HG02885 (cell line): ENCODE data around the gene NDUFS7.

ENCODE experiments used
- ATAC-seq: cut with Tn5 transposase; IDR thresholded peaks from one replicate; pipeline ENCODE4 v1.9.1; 2021; ENCODE audit warnings: mild to moderate bottlenecking; ENCODE audit not compliant: unreplicated experiment, poor library complexity

NDUFS7 gene

DNA sequence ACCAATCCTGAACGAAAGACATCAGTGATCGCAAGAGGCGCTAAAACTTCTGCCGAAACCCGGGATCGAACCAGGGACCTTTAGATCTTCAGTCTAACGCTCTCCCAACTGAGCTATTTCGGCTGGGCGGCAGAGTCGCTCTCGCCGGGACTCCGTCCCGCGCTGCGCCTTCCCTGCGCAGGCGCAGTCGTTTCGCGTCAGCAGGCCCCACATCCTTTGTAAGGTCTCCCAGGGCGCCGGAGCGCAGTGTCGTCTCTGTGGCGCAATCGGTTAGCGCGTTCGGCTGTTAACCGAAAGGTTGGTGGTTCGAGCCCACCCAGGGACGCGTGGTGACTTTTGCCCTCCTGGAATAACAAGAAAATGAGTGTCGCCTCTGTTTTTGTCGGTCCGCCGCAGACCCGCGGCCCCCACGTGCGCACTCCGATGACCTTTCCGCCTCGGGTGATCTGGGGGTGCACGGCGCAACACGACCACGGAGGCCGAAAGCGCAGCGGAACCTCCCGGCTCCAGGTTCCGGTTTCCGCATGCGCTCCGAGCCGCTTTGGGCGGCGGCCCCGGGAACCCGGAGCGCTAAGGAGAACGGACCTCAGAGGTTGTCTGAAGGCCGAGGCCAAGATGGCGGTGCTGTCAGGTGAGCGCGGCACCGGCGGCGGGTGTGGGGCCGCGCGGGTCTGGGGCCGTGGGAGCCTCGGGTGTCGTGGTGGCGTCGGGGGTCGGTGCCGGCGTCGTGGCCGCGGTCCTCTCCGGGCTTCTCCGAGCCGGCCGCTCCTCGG lies at the start of gene NDUFS7:
Gene NDUFS7 (plus strand): TSS at position 596 of the 773 bp plus-strand sequence. CDS start 20 bp downstream, at position 616.
- ATAC-seq: peak; percentile 81

DNA sequence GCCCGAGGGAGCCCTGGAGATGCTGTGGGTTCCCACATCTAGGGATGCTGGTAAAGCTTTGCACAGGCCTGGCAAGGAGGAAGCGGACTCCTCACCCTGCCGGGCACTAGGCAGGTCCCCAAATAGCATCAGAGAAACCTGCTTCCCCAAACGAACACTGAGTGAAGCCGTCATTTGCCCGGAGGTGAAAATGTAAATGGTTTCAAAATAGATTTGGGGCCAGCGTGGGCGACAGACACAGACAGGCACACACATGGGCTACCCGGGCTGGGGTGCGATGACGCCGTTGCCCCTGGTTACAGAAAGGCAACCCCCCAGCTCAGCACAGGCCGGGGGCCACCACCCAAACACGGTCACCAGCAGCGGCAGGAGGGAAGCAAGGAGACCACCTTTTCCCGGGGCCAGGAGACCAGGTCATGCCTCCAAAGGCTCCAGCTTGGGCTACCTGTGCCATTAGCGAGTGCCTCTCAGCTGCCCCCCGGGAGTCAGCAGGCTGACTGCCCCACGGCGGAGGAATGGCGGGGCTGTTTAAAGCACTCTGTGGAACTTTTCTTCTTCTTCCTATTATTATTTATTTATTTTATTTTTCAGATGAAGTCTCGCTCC lies 47.5 kb upstream of the NDUFS7 start:
- no peak for ATAC-seq

DNA sequence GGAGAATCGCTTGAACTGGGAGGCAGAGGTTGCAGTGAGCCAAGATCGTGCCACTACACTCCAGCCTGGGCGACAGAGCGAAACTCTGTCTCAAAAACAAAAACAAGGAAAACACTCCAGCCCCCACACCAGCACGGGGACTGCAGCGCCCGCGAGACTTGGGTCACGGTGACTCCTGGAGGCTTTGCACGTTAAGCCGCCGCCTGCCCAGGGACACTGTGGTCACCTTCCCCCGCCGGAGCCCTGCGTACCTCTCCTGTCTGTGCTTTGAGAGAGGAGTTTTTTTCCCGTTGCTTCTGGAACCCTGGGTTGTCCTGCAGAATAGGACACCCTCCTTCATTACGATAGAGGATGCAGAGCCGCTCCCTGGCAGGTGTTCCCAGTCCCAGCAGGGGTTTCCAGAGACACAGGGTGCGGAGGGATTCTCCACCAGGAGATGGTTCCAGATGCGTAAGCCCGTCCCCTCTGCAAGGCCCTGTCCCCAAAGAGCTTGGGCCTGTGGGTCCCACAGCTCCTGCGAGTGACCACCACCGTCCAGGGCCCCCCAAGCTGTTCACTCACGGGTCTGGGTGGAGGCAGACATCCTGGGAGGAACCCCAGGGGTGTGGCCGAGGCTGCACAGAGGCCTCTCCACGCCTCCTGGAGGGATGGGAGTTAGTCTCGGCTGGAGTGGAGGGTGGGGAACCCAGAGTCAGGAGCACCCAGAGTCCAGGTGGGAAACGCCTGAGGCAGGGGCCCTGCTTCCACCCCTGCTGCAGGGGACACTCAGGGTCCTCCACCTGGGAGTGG lies 42.8 kb upstream of the NDUFS7 start:
- no peak for ATAC-seq

DNA sequence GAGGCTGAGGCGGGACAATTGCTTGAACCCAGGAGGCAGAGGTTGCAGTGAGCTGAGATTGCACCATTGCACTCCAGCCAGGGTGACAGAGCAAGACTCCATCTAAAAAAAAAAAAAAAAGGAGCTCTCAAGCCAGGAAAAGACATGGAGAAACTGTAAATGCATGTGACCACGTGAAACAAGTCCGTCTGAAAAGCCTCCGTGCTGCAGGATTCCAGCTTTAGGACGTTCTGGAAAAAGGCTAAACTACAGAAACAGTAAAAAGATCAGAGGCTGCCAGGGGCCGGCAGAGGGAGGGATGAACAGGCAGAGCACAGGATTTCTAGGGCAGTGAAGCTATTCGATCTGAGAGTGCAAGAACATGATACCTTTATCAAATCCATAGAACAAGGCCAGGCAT lies 40.7 kb upstream of the NDUFS7 start:
- no peak for ATAC-seq

DNA sequence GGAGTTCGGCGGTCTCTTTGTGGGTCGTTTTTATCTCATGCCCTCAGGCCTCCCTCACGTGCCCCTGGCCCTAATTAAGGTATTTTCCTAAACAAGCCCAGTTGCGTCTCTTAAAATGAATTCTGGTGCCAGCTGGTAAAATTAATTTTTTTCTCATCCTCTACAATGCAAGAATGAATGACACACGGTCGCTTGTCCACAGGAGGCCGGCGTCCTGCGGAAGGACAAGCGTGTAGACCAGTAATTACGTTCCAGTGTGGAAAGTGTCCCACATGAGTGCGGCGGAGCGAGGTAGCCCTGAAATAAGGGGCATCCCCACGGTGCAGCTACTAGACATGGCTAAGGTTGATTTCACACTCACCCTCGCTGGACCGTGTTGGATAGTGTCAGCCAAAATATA lies 34.5 kb upstream of the NDUFS7 start:
- ATAC-seq: no peak

DNA sequence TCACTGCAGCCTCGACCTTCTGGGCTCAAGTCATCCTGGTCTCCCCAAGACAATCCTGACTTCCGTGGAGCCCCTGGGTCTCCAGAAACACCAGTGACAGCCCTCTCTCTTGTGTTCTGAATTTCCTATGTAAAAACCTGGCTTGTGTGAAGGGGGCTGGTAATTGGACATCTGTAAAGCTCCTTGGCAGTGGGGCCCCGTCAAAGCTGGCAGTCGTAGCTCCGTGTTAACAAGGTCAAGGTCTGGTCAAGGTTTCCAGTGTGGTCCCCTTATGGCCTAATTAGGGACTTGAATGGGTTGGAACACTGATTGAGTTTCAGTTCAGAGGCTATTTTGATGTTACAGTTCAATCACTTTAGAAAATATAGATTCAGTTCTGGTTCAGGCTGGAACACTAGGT lies 32.8 kb upstream of the NDUFS7 start:
- no peak for ATAC-seq

DNA sequence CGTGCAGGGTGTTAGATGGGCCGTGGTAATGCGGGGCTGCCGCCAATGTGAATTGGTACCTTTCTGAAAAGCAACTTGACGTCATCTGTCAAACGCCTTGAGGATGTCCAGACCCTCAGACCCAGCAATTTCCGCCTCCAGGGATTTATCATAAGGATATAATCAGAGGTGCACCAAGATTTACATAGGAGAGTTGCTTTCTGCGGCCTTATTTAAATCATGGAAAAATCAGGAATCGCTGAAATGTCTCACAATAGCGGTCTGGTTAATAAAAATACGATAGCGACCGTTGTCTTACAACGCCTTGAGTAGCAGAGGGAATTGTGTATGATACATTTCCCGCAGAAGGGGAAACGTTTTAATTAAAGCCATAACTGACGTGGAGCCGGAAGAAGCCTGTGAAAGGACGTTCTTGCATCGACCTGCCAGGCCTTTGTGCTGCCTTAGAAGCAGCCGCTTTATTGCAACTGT lies 32.3 kb upstream of the NDUFS7 start:
- no peak for ATAC-seq

DNA sequence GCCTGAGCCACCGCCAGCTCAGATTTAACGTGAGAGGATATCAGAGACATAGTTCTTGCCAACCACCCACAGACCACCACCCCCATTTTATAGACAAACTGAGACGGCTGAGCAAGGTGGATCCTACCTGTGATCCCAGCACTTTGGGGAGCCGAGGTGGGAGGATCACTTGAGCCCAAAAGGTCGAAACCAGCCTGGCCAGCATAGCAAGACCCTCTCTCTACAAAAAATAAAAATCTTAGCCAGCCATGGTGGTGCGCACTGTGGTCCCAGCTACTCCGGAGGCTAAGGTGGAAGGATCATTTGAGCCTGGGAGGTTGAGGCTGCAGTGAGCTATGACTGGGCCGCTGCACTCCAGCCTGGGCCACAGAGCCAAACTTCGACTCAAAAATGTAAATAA lies 30.6 kb upstream of the NDUFS7 start:
- no peak for ATAC-seq

DNA sequence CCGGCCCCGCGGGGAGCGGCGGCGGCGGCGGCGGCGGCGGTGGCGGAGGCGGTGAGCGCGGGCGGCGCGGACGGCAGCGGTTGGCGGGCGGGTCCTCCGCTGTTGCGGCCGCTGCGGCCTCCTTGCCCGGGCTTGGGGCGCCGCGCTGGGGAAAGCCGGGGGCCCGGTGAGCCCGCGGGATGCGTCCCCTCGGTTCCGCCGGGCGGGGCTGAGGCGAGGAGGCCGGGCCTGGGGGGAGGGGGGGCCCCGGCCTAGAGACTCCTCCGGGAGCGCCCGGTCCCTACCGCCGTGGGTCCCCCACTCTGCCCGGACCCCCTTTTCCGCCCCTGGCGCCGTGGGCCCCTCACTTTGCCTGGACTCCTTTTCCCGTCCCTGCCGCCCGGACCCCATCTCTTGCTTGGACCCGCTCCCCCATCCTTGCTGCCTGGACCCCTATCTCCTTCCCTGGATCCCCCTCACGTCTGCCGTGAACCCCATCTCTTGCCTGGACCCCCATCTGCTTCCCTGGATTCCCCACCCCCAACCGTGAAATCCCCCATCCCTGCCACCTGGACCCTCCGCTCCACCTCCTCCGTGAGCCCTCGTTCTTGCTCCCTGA lies 28.6 kb upstream of the NDUFS7 start:
- no peak for ATAC-seq

DNA sequence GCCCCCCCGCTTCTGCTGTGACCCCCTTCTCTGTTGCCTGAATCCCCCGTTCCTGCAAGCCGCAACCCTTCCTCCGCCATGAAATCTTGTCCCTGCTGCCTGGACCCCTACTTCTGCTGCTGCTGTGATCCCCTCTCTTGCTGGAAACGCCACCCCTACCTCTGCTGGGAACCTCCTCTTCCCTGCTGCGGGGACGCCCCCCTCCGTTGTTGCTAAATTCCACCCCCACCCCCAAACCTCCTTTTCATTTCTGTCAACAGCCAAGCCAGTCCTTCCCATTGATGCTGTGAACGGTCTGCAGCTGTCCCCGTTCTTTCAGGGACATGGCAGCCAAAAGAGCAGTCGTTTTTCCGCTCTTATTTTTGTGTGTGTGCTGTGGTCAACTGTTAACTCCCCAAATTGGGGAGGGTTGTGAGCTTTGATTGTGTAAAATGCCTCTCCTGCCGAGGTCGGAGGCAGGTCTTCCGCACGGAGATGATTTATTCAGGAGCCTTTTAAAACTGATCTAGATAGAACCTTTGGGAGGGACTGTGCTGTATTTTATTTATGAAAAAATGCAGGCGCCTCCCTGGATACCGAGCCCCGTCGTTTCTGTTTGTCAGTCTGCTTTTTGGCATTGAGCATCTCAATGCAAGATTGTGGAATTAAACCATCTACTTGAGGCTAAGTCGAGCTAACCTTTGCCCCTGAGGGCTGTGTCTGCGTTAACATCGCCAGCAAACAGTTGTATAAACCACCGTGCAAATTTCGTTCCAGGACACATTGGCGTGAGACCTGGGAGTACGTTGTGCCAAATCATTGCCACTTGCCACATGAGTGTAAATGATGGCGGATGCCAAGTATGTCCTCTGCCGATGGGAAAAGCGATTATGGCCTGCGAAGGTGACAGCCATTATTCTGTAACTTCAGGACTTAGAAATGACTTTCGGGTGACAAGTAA lies 27.9 kb upstream of the NDUFS7 start:
- ATAC-seq: no peak

DNA sequence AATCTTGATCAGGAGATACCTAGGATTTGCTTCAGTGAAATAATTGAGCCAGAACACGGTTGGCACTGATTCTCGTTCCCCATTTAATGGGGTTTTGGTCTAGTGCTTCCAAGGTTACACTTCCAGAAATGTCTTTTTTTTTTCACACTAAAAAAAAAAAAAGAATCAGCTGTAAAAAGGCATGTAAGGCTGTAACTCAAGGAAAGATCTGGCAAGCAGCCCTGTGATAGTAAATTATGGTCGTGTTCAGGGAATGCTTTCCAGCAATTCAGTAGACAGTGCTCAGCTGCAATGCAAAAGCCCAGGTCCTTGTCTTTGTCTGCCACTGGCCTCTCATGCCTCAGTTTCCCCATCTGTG lies 27.2 kb upstream of the NDUFS7 start:
- ATAC-seq: no peak

DNA sequence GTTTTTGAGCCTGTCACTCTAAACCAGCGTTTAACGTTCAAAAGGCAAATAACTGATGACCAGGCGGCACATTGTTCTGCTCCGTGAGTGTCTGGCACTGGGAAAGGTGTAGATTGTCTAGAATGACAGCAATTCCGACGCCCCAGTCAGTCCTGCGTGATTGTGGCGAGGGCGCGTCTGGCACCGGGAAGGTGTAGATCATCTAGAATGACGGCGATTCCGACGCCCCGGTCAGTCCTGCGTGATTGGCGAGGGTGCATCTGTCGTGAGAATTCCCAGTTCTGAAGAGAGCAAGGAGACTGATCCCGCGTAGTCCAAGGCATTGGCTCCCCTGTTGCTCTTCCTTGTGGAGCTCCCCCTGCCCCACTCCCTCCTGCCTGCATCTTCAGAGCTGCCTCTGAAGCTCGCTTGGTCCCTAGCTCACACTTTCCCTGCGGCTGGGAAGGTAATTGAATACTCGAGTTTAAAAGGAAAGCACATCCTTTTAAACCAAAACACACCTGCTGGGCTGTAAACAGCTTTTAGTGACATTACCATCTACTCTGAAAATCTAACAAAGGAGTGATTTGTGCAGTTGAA lies 26.1 kb upstream of the NDUFS7 start:
- no peak for ATAC-seq

DNA sequence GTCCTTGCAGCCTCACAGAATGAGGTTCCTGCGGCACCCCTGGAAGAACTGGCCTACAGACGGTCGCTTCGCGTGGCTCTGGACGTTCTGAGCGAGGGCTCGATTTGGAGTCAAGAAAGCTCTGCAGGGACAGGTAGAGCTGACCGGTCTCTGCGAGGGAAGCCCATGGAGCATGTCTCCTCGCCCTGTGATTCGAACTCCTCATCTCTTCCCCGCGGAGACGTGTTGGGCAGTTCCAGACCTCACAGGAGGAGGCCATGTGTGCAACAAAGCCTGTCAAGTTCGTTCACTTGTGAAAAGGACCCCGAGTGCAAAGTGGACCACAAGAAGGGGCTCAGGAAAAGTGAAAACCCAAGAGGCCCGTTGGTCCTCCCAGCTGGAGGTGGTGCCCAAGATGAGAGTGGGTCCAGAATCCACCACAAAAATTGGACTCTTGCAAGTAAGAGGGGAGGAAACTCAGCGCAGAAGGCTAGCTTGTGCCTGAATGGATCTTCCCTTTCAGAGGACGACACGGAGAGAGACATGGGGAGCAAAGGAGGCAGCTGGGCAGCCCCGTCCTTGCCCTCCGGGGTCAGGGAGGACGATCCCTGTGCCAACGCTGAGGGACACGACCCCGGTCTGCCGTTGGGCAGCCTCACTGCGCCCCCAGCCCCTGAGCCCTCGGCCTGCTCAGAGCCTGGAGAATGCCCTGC lies 23.4 kb upstream of the NDUFS7 start:
- ATAC-seq: no peak

DNA sequence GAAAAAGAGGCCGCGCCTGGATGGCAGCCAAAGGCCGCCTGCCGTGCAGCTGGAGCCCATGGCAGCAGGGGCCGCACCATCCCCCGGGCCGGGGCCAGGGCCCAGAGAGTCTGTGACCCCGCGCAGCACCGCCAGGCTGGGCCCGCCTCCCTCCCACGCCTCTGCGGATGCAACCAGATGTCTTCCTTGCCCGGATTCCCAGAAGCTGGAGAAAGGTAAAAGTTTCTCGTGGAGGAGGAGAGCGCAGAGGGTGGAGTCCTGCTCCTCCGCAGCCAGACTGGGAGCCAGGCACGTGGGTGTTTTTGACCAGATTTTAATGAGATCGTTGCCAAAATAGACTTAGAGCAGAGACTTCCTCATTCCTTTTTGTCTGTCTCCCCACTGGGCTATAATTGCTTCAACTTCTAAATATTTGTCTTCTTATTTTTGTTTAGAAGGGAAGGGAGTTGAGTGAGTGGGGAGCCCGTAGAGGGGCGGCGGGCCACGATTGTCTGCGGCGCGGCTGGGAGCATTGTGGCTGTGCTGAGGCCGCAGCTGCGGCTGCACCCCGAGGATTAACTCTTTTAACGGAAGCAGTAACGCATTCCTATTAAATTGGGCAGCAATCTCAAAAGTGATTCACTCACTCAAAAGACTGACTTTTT lies 22.8 kb upstream of the NDUFS7 start:
- no peak for ATAC-seq

DNA sequence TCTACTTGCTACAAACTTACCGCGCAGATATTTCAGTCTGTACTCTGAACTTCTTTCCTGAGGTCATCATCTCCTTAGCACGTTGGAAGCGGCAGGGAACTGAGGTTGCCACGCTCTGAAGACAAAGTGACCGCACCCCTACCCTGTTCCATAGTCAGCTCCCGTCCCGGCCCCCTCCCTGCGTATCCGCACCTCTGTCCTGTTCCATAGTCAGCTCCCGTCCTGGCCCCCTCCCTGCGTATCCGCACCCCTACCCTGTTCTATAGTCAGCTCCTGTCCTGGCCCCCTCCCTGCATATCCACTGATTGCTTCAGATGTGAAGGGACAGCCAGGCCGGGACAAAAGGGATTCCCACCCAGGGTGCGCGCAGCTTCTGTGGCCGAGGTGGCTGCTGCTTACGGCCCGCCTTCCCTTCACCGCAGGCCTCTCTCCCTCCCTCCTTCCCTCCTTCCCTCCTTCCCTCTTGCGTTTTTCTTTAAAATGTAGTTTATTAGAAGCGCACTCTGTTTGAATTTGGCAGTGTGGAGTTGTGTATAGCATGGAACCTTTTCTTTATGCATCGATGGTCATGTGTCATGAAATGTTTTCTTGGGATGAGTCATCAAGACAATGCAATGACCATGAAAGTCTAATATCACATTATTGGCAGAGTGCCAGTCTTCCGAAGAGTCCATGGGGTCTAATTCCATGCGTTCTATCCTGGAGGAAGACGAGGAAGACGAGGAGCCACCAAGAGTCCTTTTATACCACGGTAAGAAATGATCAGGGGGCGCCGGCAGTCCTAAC lies 21.9 kb upstream of the NDUFS7 start:
- no peak for ATAC-seq

DNA sequence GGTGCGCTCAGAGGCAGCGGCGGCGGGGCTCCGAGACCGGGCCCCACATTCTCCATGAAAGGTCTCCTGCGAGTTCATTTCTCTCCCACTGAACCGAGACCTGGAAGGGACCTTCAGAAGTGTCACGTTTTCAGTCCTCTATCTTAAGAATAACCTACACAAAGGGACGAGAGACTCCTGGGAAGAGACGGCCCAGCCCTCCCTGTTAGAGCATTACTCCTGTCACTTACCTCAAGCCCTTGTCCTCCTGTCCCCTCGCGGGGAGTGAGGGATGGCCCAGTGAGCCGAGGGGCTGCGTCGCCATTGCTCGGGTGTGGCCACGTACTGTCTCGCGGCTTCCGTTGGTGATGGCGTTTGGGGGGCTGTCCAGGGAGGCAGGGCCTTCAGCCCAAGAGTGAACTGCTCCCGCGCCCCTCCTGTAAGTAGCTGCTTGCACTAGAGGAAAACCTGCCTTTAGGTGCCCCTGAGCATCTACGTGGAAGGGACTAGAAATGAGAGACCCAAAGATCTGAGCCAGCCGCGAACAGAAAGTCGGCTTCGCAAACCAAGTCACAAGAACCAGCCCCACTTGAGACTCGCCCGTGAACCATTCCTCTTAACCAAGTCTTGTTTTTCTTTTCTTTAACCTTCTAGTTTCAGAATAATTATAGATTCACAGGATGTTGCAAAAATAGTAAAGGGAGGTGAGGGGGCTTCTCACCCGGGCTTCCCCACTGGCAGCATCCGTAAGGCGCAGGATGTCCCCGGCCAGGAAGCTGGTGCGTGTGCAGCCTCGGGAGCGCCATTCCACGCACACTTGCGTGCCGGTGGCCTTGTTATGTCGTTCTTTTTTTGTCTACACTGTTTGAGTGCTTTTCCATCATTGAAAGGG lies 21.1 kb upstream of the NDUFS7 start:
- ATAC-seq: no peak

DNA sequence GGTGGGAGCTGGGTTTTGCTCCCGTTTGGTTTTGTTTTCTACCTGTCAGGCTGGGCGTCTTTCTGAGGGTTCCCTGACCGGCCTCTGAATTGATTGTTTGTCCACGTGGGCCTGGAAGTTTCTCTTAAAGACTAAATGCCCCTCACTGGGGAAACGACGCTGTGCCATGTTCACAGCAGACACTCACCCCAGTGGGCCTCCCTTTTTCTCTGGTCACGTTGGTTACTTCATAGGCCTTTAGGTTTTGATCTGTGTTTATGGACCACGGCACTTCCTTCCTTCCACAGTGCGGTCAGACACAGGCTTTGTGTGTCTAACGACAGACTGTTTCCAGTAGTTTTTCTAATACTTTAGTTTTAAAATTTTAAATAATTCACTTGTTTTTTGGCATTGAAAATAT lies 20.1 kb upstream of the NDUFS7 start:
- no peak for ATAC-seq
